MM.1S (cell line): Measurements from ENCODE around the gene TMEM95.

Source experiments
- DNase-seq: peaks from one replicate; pipeline ENCODE4 v3.0.0-alpha.2; 2015
- H2AFZ ChIP-seq: fragments of 300-600 bp; sonication (generic); 2 replicates; pipeline ENCODE4 v1.6.0; 2016; ENCODE audit warnings: antibody characterized with exemption, low read length
- H3F3A ChIP-seq: fragments of 300-600 bp; sonication (generic); 2 replicates; pipeline ENCODE4 v1.6.1; 2016; ENCODE audit warnings: mild to moderate bottlenecking, antibody characterized with exemption, low read length, moderate library complexity, mixed read lengths; ENCODE audit not compliant: insufficient read depth
- H3K27ac ChIP-seq: fragments of 300-600 bp; sonication (generic); 2 replicates; pipeline ENCODE4 v1.5.1; 2016; ENCODE audit warnings: mild to moderate bottlenecking, low read length
- H3K27me3 ChIP-seq: fragments of 300-600 bp; sonication (generic); replicated peaks from 2 replicates; pipeline ENCODE4 v1.6.0; 2016; ENCODE audit warnings: low read length; ENCODE audit not compliant: insufficient read depth
- H3K36me3 ChIP-seq: fragments of 300-600 bp; sonication (generic); replicated peaks from 2 replicates; pipeline ENCODE4 v1.6.1; 2016; ENCODE audit warnings: mild to moderate bottlenecking, low read length, mixed read lengths; ENCODE audit not compliant: insufficient read depth
- H3K4me1 ChIP-seq: fragments of 300-600 bp; sonication (generic); 2 replicates; pipeline ENCODE4 v1.6.1; 2016; ENCODE audit warnings: low read length, mixed read lengths
- H3K4me2 ChIP-seq: fragments of 300-600 bp; sonication (generic); 2 replicates; pipeline ENCODE4 v1.6.0; 2016; ENCODE audit warnings: low read depth, low read length
- H3K4me3 ChIP-seq: fragments of 300-600 bp; sonication (generic); 2 replicates; pipeline ENCODE4 v1.5.1; 2016; ENCODE audit warnings: low read length, mixed read lengths
- H3K79me2 ChIP-seq: fragments of 300-600 bp; sonication (generic); 2 replicates; pipeline ENCODE4 v1.6.1; 2016; ENCODE audit warnings: mixed run types, low read length, mixed read lengths
- H3K9ac ChIP-seq: fragments of 300-600 bp; sonication (generic); 2 replicates; pipeline ENCODE4 v1.6.1; 2016; ENCODE audit warnings: low read length, mixed read lengths
- H3K9me2 ChIP-seq: fragments of 300-600 bp; sonication (generic); replicated peaks from 2 replicates; pipeline ENCODE4 v1.6.1; 2016; ENCODE audit warnings: mild to moderate bottlenecking, low read length, mixed read lengths; ENCODE audit not compliant: insufficient read depth
- H3K9me3 ChIP-seq: fragments of 300-600 bp; sonication (generic); replicated peaks from 2 replicates; pipeline ENCODE4 v1.6.1; 2016; ENCODE audit warnings: mild to moderate bottlenecking, low read length, mixed read lengths; ENCODE audit not compliant: insufficient read depth
- H4K20me1 ChIP-seq: fragments of 300-600 bp; sonication (generic); 2 replicates; pipeline ENCODE4 v1.6.1; 2016; ENCODE audit warnings: mild to moderate bottlenecking, low read length, moderate library complexity, mixed read lengths; ENCODE audit not compliant: insufficient read depth
- EZH2 ChIP-seq: fragments of 300-600 bp; sonication (generic); optimal IDR thresholded peaks from 2 replicates; pipeline ENCODE3; 2017; ENCODE audit warnings: low read depth, mild to moderate bottlenecking, antibody characterized with exemption, low read length, mixed read lengths
- EZH2phosphoT487 ChIP-seq: fragments of 300-600 bp; sonication (generic); IDR thresholded peaks from 2 replicates; pipeline ENCODE4 v1.6.1; 2018; ENCODE audit warnings: antibody characterized with exemption, low read length
- TF ChIP-seq, protein P1 (sequence below): fragments of 300-600 bp; sonication (generic); IDR thresholded peaks from 2 replicates; pipeline ENCODE4 v1.5.1; 2016; ENCODE audit warnings: antibody characterized with exemption, low read length, mixed read lengths

Gene TMEM95

DNA sequence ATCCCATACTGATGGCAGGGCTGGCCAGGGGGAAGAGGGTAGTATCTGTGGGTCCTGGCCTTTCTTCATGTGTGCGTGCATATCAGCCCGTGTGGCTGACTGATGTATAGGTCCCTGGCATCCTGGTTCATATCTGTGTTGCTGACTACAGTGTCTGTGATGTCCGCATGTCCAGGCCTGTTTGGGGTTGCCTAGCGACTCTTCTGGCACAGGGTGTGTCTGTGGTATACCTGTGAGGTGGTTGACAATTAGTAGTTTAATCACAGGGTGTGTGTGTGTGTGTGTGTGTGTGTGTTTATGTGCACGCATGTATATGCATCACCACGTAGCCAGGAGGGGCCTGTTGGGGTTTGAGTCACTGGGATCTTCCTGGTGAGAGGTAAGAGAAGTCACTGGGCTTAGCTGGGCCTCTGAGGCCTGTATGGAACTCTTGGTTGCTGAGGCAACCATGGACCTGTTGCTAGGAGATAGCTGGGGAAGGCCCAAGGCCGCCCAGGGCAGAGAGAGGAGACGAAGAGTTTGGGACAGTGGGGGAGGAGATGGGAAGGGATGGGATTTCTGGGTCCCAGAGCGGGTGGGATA is 603 bp upstream of the TMEM95 start:
- Histone ChIP-seq H2AFZ (no peak overlapping the region), H3K79me2 (no peaks in the 10 kb centered on the region), H3F3A (0 out of 2 replicates have a peak, but pooled peaks cover 6% of the 10 kb centered on the region), H3K4me1 (peaks cover 5% of the 10 kb centered on the region; the same call in 1 of the 2 replicates), H3K9ac (no peak overlapping the region), H4K20me1 (no peaks in the 10 kb centered on the region), H3K9me3 (no peaks in the 10 kb centered on the region), H3K4me3 (no peak overlapping the region), H3K27me3 (peaks cover 7% of the 10 kb centered on the region; the same call in 1 of the 2 replicates), H3K9me2 (no peaks in the 10 kb centered on the region), H3K36me3 (no peaks in the 10 kb centered on the region), H3K27ac (no peak overlapping the region), H3K4me2 (no peak overlapping the region)
- no peak for DNase-seq
- TF ChIP-seq EZH2, result no peak
- TF ChIP-seq, protein P1, sequence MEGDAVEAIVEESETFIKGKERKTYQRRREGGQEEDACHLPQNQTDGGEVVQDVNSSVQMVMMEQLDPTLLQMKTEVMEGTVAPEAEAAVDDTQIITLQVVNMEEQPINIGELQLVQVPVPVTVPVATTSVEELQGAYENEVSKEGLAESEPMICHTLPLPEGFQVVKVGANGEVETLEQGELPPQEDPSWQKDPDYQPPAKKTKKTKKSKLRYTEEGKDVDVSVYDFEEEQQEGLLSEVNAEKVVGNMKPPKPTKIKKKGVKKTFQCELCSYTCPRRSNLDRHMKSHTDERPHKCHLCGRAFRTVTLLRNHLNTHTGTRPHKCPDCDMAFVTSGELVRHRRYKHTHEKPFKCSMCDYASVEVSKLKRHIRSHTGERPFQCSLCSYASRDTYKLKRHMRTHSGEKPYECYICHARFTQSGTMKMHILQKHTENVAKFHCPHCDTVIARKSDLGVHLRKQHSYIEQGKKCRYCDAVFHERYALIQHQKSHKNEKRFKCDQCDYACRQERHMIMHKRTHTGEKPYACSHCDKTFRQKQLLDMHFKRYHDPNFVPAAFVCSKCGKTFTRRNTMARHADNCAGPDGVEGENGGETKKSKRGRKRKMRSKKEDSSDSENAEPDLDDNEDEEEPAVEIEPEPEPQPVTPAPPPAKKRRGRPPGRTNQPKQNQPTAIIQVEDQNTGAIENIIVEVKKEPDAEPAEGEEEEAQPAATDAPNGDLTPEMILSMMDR, result no peak
- no peak for TF ChIP-seq EZH2phosphoT487

DNA sequence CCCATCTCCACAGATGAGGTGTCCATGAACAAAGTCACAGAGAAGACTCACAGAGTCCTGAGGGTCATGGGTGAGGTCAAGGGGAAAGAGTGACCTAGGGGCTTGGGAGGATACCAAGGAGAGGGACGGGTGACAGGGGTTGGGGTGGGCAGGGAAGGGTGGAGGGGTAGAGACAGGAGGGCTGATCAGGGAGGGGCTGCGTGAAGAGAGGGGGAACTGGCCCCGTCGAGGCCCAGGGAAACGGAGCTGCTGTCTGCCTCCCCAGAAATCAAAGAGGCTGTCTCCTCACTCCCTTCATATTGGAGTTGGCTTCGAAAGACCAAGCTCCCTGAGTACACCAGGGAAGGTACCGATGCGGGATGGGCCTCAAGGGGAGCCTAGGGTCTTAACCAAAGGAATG is 617 bp downstream of the TMEM95 start:
- Histone ChIP-seq H3K9me2 (no peaks in the 10 kb centered on the region), H3K27me3 (peaks cover 7% of the 10 kb centered on the region; the same call in 1 of the 2 replicates), H2AFZ (no peak overlapping the region), H3K9me3 (no peaks in the 10 kb centered on the region), H3F3A (0 out of 2 replicates have a peak, but pooled peaks cover 6% of the 10 kb centered on the region), H3K36me3 (no peaks in the 10 kb centered on the region), H3K9ac (no peak overlapping the region), H4K20me1 (no peaks in the 10 kb centered on the region), H3K4me1 (peaks cover 5% of the 10 kb centered on the region; the same call in 1 of the 2 replicates), H3K27ac (no peak overlapping the region), H3K4me3 (no peak overlapping the region), H3K79me2 (no peaks in the 10 kb centered on the region), H3K4me2 (no peak overlapping the region)
- DNase-seq, result no peak
- no peak for TF ChIP-seq EZH2
- no peak for TF ChIP-seq EZH2phosphoT487
- TF ChIP-seq, protein P1, result no peak

- peak overlapping the region; percentile 57; the same call in 1 of the 2 replicates for H2AFZ ChIP-seq
- H3K27me3 ChIP-seq, result peaks cover 7% of the 10 kb centered on the region; the same call in 1 of the 2 replicates
- 0 out of 2 replicates have a peak, but pooled peaks cover 3% of the 10 kb centered on the region for H3F3A ChIP-seq
- DNase-seq, result peak; percentile 78
- H3K9me3 ChIP-seq, result no peaks in the 10 kb centered on the region
- no peak overlapping the region for H3K27ac ChIP-seq
- peak overlapping the region; percentile 31; the same call in 1 of the 2 replicates for H3K4me2 ChIP-seq
- no peaks in the 10 kb centered on the region for H4K20me1 ChIP-seq
- no peak overlapping the region for H3K4me3 ChIP-seq
- no peaks in the 10 kb centered on the region for H3K36me3 ChIP-seq
- peaks cover 2% of the 10 kb centered on the region; the same call in 1 of the 2 replicates for H3K4me1 ChIP-seq
- H3K79me2 ChIP-seq, result no peaks in the 10 kb centered on the region
- TF ChIP-seq, protein P1, result peak; percentile 92
- no peak for TF ChIP-seq EZH2
- no peaks in the 10 kb centered on the region for H3K9me2 ChIP-seq
- H3K9ac ChIP-seq, result no peak overlapping the region
Measured at GRCh38 chr17:7356072-7356549, 1.2 kb downstream of the TMEM95 start.
